GM12873 (cell line): ENCODE results near the gene UBE2I.

ENCODE experiments used
- CTCF ChIP-seq: IDR thresholded peaks from 2 replicates; pipeline ENCODE4 v1.5.1; 2012; ENCODE audit warnings: low read depth, mild to moderate bottlenecking, moderate library complexity, low read length, control low read depth; ENCODE audit not compliant: insufficient read depth; ENCODE audit errors: missing control alignments

UBE2I gene

GRCh38 chr16:1293921-1294656 lies 15.3 kb upstream of the UBE2I start:
- no peak for TF ChIP-seq CTCF

DNA sequence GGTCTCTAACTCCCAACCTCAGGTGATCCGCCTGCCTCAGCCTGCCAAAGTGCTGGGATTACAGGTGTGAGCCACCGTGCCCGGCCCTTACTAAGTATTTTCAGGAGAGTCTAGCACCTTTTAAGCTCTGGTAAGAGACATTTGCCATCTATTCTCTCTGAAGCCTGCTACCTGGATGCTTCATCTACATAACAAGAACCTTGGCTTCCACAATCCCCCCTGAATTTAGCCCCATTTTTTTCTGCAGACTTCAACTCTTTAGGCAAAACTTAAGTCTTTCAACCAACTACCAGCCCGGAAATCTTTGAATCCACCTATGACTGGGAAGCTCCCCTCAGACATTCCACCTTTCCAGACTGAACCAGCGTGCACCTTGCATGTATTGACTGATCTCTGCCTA lies 14.0 kb upstream of the UBE2I start:
- TF ChIP-seq CTCF: no peak

DNA sequence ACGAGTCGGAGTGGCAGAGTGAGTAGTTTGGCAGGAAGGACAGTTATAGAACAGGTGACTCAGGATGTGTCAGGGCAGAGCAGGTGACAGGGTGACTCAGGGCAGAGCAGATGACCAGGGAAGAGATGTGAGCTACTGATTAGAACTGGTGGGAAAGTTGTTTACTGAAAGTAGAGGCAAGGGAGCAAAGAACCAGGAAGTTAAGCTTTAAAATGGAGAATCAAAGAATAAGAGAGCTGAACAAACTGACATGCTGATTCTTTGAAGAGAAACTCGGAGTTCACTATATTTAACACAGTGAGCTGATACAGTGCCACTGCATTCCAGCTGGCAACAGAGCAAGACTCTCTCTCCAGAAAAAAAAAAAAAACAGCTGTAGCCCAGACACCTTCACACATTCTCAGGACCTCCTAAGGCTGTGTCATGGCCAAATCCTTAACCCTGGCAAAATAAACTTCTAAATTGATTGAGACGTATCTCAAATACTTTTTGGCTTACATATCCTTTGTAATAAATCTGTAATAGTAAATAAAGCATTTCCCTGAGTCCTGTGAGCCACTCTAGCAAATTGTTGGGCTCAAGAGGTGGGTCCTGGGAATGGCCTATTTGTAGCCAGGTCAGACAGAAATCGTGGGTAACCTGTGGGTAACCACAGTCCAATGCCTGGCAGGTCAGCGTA lies 12.3 kb upstream of the UBE2I start:
- no peak for TF ChIP-seq CTCF

DNA sequence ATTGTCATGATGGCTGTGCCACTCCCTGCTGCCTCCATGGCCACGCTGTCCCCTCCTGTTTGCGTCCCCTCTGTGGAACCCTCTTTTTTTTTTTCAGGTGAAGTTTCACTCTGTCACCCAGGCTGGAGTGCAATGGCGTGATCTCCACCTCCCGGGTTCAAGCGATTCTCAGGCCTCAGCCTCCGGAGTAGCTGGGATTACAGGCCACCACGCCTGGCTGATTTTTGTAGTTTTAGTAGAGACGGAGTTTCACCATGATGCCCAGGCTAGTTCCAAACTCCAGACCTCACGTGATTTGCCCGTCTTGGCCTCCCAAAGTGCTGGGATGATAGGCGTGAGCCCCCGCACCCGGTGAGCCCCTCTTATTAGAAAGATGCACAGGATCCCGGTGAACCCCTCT lies 11.0 kb upstream of the UBE2I start:
- no peak for TF ChIP-seq CTCF

GRCh38 chr16:1299012-1299867 lies 10.2 kb upstream of the UBE2I start:
- TF ChIP-seq CTCF: no peak

DNA sequence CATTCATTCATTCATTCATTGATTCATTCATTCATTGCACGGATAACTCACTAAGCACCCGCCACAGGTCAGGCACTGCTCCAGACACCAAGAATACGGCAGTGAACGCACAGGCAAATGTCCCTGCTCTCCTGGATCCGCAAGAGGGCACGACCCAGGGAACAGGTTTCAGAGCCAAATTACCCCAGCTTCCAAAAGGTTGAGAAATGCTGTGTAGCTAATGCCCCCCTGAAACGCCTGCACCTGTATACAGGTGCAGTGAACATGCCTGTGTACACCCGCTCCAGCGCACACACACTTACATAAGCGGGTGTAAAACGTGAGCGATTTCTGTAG lies 9.6 kb upstream of the UBE2I start:
- TF ChIP-seq CTCF: no peak
